KOPT-K1 (cell line): ENCODE results near the gene IKZF1.
A peak's percentile ranks its signal among the peaks of the same experiment; 100 is the strongest.

ENCODE experiments used
- H3K27ac ChIP-seq: fragments of 200-600 bp; sonication (generic); 2 replicates; pipeline ENCODE4 v1.5.1; 2016; ENCODE audit warnings: antibody characterized with exemption, mild to moderate bottlenecking, low read depth, low read length; ENCODE audit not compliant: poor library complexity, severe bottlenecking
- H3K36me3 ChIP-seq: fragments of 200-600 bp; sonication (generic); 2 replicates; pipeline ENCODE4 v1.5.1; 2017; ENCODE audit warnings: antibody characterized with exemption, mild to moderate bottlenecking, low read length, moderate library complexity; ENCODE audit not compliant: insufficient read depth
- H3K9me3 ChIP-seq: fragments of 200-600 bp; sonication (generic); 2 replicates; pipeline ENCODE4 v1.5.1; 2017; ENCODE audit warnings: antibody characterized with exemption, low read length, mild to moderate bottlenecking; ENCODE audit not compliant: insufficient read depth, poor library complexity, severe bottlenecking

Gene IKZF1

GRCh38 chr7:50304129-50304910, at the start of gene IKZF1:
Gene IKZF1 (plus strand): TSS chr7:50304716. CDS start chr7:50319062, 14,346 bp downstream.
- no peaks in the 10 kb centered on the region for H3K9me3 ChIP-seq
- peak within 1 kb of the TSS; percentile 97 for H3K27ac ChIP-seq
- no peaks in the 10 kb centered on the region for H3K36me3 ChIP-seq

GRCh38 chr7:50261593-50261992, 42.9 kb upstream of the IKZF1 start:
- peak overlapping the region; percentile 98 for H3K27ac ChIP-seq
- H3K9me3 ChIP-seq, result no peaks in the 10 kb centered on the region
- H3K36me3 ChIP-seq, result no peaks in the 10 kb centered on the region

- Histone ChIP-seq H3K27ac (peak overlapping the region; percentile 98), H3K36me3 (no peaks in the 10 kb centered on the region), H3K9me3 (no peaks in the 10 kb centered on the region)
Measured at GRCh38 chr7:50262446-50262845, 42.1 kb upstream of the IKZF1 start.

- H3K27ac ChIP-seq, result peak overlapping the region; percentile 98
- H3K9me3 ChIP-seq, result no peaks in the 10 kb centered on the region
- no peaks in the 10 kb centered on the region for H3K36me3 ChIP-seq
Measured at GRCh38 chr7:50262916-50263690, 41.4 kb upstream of the IKZF1 start.

- peak overlapping the region; percentile 98 for H3K27ac ChIP-seq
- H3K36me3 ChIP-seq, result no peaks in the 10 kb centered on the region
- H3K9me3 ChIP-seq, result no peaks in the 10 kb centered on the region
Measured at GRCh38 chr7:50264908-50265307, 39.6 kb upstream of the IKZF1 start.

- H3K9me3 ChIP-seq, result peaks cover 9% of the 10 kb centered on the region
- peak overlapping the region; percentile 98 for H3K27ac ChIP-seq
- no peaks in the 10 kb centered on the region for H3K36me3 ChIP-seq
Measured at GRCh38 chr7:50265968-50266634, 38.4 kb upstream of the IKZF1 start.

- Histone ChIP-seq H3K36me3 (no peaks in the 10 kb centered on the region), H3K9me3 (peaks cover 9% of the 10 kb centered on the region), H3K27ac (peak overlapping the region; percentile 98)
Measured at GRCh38 chr7:50266635-50267386, 37.7 kb upstream of the IKZF1 start.

GRCh38 chr7:50267525-50268041, 36.9 kb upstream of the IKZF1 start:
- Histone ChIP-seq H3K9me3 (peaks cover 9% of the 10 kb centered on the region), H3K36me3 (no peaks in the 10 kb centered on the region), H3K27ac (peak overlapping the region; percentile 98)

- Histone ChIP-seq H3K36me3 (no peaks in the 10 kb centered on the region), H3K27ac (peak overlapping the region; percentile 98), H3K9me3 (peaks cover 9% of the 10 kb centered on the region)
Measured at GRCh38 chr7:50268223-50268622, 36.3 kb upstream of the IKZF1 start.

GRCh38 chr7:50268990-50269389, 35.5 kb upstream of the IKZF1 start:
- Histone ChIP-seq H3K36me3 (no peaks in the 10 kb centered on the region), H3K27ac (peak overlapping the region; percentile 98), H3K9me3 (peaks cover 9% of the 10 kb centered on the region)

GRCh38 chr7:50270531-50271018, 33.9 kb upstream of the IKZF1 start:
- Histone ChIP-seq H3K27ac (peak overlapping the region; percentile 98), H3K9me3 (peaks cover 9% of the 10 kb centered on the region), H3K36me3 (no peaks in the 10 kb centered on the region)

GRCh38 chr7:50272808-50273207, 31.7 kb upstream of the IKZF1 start:
- no peaks in the 10 kb centered on the region for H3K36me3 ChIP-seq
- H3K9me3 ChIP-seq, result peaks cover 9% of the 10 kb centered on the region
- peak overlapping the region; percentile 54 for H3K27ac ChIP-seq

GRCh38 chr7:50273301-50273700, 31.2 kb upstream of the IKZF1 start:
- Histone ChIP-seq H3K9me3 (peaks cover 9% of the 10 kb centered on the region), H3K36me3 (no peaks in the 10 kb centered on the region), H3K27ac (peak overlapping the region; percentile 54)

- Histone ChIP-seq H3K9me3 (peaks cover 9% of the 10 kb centered on the region), H3K27ac (peak overlapping the region; percentile 54)
Measured at GRCh38 chr7:50273870-50274269, 30.6 kb upstream of the IKZF1 start.

More at GRCh38 chr7:50273870-50274269, 30.6 kb upstream of the IKZF1 start:
- H3K36me3 ChIP-seq, result no peaks in the 10 kb centered on the region
